HG03139 (cell line): Measurements from ENCODE around the gene TRPM6.

Experiments
- ATAC-seq: cut with Tn5 transposase; IDR thresholded peaks from one replicate; pipeline ENCODE4 v1.9.1; 2021; ENCODE audit not compliant: unreplicated experiment

The TRPM6 gene

DNA sequence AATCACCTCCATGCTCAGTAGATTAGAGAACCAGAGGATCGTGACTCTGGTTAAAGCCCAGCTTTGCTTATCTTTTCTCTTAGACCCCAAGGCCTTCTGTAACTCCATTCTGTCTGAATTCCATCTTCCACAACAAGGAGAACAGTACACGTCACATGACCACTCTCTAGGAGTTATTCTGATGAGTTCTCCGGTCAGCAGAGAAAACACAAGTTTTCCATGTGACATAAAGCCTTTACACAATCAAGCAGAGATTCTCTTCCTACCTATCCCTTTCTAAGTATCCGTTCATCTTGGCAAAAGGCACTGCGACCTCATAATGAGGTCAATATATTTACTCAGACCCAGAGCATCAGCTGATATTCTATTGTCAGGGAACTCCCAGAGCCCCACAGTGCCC lies 112.3 kb downstream of the TRPM6 start:
- ATAC-seq = no peak

DNA sequence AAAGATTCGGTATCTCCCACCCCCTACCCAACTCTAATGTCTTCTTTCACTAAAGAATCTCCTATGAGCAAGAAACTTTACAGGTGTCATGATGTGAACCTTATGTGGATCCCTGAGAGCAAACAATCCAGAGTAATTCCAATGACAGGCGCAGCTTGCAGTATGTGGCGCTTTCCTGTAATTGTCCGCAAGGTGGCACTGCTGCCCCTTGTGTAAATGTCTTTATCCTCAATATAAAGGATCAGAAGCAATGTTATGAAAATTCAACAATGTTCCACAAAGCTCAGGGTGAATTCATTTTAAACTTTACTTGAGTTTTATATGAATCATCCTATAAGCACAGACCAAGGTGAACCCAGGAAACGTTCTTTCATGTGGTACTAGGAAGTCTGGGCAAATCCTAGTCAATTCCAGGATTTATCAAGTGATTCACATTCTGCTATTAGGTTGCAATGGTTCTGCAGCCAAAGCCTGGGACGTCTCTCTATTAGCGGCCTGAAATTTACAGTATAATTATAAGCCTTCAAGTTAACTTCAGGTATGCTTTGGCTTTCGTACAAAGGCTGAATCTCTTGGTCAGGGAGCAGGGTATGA lies 113.7 kb downstream of the TRPM6 start:
- no peak for ATAC-seq

DNA sequence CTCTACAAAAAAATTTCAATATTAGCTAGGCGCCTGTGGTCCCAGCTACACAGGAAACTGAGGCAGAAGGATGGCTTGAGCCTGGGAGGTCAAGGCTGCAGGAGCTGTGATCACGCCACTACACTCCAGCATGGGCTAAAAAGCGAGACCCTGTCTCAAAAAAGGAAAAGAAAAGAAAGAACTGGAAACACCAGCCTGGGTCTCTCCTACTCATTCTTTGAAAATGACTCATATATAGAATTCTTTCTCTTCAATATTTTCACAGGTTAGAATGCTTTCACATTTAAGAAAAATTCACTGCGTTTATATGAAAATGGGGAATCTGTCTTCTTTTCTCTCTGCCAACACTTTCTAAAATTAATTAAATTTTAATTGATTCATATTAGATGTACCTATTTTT lies 115.6 kb downstream of the TRPM6 start:
- no peak for ATAC-seq

DNA sequence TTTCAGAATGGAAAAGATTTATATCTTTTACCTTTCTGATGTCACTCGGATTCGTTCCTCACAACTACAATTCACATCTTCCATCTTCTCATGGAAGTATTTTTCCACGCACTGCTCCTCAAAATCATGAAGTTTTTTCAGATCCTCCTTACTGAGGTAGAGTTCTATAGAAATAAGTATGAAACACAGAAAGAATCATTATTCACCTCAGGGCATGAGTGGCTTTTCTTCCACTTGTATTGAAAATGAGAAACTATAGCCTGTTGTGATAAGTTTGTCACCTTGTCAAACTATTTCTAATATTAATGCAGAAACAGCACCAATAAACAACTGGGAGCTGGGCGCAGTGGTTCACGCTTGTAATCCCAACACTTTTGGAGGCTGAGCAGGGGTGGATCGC lies 116.0 kb downstream of the TRPM6 start:
- ATAC-seq = no peak

DNA sequence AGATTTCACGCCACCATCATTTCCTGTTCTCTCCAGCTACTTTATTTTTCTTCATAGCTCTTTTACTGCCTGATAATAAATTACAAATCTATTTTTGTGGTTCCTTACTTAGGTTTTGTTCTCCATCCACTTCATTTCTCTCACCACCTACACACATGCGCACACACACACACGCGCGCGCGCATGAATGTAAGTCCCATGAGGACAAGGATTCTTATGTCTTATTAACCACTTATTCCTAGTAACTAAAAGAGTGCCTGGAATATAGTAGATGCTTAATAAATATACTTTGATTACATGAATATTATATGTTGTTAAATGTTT lies 116.5 kb downstream of the TRPM6 start:
- no peak for ATAC-seq

DNA sequence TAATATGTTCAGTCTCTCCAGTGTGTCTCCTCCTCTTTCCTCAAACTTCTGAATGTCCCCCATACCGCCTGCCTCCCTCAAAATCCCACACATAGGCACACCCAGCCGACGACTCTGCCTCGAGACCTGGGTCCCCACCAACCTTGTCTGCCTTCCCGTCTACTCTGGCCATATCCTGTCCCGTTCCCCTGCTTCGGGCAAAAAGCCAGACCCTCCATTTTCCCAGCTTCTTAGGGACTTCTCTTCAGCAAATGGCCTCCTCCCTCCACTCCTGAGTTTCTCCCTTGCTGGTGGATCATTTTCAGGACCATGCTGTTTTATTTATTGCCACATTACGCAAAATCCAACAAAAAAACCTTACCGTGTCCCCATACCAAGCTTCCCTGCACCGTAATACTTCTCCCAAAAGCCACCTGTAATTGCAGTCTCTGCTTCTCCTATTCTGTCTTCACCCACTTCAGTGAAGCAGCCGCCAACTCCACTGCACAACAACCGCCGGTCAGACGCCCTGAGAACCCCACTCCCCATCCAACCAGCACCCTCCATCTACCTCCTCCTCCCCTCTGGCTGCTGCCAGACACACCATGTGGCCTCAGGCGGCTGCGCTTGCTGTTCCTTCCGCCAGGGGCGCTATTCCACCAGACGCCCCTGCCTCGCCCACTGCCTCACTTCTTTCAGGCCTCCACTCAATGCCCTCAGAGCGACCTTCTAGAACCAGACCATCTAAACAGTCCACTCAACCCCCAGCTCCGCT lies 117.0 kb downstream of the TRPM6 start:
- ATAC-seq = peak; percentile 66

DNA sequence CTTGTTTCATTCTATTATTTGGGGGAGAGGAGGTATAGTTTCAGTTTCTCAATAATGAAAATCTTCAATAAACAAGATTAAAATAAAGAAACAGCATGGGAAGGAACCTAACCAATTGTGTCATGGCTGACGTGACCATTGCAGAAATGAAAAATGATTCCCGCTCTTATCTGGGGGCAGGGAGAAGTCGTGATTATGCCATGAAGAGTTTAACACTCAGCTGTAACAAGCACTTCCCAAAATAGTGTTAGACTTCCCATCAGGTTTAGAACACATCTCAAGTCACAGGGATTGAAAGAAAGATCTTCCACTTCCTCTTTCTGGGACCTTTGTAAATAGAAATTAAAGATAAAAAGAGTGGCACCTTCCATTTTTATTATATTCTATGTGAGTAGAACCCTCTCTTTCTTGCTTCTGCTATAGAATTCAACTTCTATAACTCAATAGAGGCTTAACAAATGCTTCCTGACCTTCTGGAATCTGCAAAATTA lies 122.2 kb downstream of the TRPM6 start:
- no peak for ATAC-seq

DNA sequence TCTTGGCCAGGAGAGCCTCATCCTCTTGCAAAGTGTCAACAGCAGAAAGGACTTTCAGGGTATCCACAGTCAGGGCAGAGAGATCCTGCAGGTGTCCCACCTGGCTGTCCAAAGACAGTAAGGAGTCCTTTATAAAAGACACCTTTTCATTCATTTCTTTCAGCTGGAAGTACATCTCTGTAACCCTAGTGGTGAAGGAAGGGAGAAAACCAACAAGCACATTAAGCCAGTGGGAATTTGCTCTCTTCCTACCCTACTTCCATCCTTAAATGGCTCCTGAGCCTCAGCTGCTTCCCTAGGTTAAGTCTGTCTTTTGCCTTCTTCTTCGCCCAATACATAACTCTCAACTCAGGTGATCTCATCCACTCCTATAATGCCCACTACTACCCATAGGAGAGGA lies 124.8 kb downstream of the TRPM6 start:
- ATAC-seq = no peak

DNA sequence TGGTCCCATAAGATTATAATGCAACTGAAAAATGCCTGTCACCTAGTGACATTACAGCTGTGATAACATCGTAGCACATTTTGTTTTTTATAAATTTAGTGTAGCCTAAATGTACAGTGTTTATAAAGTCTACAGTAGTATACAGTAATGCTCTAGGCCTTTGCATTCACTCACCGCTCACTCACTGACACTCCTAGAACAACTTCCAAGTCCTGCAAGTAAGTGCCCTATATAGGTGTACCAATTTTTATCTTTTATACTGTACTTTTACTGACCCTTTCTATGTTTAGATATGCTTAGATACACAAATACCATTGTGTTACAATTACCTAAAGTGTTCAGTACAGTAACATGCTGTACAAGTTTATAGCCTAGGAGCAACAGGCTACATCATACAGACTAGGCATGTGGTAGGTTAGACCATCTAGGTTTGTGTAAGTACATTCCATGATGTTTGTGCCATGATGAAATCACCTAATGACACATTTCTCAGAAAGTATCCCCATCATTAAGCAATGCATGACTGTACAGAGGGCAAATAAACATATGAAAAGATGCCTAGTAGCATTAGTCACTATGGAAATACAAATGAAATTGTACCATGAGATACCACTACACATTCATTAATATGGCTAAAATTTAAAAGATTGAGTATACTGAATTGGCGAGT lies 127.6 kb downstream of the TRPM6 start:
- ATAC-seq = no peak

DNA sequence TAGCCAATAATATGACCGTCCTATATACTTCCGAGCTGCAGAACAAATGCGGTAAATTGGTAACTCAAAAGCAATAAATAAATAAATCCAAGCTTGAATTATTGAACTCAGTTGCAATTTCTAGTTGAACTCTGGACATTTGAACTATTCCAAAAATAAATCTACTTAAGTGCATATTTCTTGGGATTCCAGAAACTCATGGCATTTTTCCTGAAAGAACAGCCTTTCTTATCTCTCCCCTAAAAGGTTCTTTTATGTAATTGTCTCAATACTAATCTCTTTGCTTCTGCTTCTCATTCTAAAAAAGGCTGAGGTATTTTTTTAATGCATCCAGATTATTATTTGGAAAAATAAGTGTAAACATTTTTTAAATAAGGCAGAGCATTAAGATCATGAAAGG lies 131.7 kb downstream of the TRPM6 start:
- ATAC-seq = no peak

DNA sequence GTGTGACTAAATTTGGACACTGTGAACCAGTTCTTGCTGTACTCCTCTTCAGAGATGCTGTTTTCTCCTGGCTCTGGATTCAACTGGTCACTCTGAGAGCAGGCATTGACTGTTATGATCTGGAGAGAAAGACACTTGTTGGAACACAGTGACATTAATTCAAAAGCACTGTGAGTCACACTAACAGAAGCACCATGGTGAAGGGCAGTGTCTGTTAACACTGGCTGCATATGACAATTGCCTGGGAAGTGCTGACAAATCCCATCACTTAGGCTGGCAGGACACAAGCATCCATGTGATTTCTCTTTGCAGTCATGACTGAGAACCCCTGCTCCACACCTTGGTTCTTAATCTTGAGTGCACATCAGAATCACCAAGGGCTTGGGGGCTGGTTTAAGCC lies 132.4 kb downstream of the TRPM6 start:
- no peak for ATAC-seq

DNA sequence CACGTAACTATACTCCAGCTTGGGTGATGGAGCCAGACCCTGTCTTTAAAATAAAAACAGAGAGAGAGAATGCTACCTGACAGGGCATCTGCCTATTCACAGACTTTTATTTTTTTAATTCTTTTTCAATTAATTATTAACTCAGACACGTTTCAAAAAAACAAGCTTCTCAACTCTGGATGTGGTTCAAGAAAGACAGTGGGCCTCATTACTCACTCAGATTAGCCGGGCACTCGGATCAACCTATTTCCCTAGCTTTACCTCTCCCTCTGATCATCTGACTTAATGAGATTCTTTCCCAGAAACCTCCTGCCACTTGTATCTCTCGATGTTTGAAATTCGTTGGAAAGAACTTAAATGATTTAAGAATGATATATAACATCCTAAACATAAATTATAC lies 134.1 kb downstream of the TRPM6 start:
- no peak for ATAC-seq

DNA sequence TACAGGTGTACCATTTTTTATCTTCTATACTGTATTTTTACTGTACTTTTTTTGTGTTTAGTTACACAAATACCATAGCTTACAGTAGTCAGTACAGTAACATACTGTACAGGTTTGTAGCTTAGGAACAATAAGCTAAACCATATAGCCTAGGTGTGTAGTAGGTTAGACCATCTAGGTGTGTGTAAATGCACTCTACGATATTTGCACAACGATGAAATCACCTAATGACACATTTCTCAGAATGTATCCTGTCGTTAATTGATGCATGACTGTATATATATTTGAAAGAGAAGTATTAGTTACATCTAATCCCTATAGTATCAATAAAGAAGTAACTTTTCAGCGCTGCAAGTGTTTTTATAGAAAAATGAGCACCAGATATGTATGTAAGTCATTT lies 138.8 kb downstream of the TRPM6 start:
- ATAC-seq = no peak

DNA sequence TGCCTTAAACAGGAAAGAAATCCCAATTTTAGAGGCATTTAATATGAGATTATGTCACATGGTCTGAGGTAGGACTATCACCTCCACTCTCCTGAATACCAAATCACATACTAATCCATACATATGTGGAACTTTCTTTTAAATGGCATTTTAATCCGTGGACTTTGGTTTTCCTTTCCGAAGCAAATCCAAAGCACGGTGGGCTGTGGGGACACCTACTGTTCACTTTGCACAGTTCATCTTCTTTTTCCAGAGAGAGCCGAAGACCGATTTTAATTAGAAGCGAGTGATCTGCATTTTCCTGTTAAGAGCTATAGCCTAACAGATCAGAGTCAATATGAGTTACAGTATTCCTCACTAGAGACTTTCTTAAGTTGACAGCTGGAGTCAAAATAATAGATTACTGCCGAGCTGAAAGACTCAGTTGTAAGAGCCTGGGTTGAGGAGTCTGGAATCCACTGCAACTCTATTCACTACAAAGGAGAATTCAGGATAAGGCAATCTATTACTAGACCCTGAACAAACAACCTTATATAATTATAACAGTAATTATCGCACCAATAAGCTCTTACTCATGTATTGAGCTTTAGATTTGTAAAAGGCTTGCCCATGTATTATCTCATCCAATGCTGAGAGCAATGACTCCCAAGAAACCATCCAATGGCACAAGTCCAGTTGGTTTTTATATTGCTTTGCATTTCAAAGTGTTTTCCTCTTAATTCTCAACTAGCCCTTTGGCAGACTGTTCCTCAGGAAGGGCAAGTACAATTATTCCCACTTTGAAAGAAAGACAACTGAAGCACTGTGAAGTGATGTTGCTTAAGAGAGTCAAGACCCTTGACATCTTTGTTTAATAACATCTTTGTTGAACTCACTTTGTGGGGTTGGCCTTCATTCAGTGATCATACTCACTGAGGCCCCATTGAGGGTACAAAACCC lies 144.7 kb downstream of the TRPM6 start:
- no peak for ATAC-seq

DNA sequence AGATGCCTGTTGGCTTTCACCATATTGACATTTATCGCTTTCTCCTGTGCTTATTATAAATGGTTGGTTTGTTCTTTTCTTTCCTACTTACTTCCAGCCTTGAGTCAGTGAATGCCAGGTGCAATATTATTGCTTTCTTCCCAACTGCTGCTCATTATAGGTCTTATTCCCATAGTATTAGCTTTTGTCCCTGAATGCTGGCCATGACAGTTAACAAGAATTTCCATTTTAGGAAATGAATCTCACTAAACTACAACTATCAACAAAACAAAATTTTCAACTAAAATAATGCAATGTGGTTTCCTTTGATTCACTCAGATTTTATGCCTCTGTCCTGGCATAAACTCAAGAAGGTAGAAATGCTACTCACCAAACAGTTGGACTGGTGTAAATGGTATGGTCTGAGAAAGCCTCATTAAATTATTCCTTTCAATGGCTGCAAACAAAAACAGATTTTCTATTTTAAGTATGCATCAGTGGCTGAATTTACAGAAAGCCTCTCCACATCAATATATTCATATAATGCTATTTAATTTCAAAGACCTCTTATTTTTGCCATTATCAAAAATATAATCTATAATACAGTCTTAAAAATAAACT lies 145.4 kb downstream of the TRPM6 start:
- no peak for ATAC-seq

DNA sequence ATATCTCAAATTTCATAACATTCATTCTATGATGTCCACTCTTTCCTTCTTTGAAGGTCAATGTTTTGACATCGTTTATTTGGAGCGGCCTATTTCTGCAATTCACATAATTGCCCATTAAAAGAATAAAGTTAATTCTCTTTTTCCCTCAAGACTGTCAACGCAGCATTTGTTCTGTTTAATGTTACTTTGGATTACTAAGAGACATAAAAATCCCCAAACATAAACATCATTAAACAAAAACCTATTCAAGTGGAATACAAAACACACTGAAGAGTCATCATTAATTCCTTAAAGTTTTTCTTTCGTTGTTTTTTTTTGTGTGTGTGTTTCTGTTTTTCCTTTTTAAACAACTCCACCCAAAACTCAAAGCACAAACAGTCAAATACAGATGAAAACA lies 151.1 kb downstream of the TRPM6 start:
- ATAC-seq = no peak

DNA sequence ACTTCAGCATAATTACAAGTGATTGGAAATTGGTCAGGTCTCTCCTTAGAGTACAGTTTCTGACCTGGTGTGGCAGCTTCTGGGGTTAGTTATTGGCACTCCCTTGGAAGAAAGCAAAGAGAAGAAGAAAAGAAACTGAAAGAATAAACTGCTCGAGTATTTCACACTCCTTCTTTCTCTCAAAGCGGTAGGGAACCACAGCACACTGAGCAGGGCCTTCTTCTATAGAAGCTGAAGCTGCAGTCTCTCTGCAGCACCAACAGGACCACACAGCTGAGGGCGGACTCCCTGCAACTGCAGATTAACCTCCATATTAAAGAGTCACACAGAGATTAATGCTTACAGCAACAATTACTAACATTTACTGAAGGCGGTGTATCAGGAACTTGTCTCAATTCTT lies 152.0 kb downstream of the TRPM6 start:
- no peak for ATAC-seq

DNA sequence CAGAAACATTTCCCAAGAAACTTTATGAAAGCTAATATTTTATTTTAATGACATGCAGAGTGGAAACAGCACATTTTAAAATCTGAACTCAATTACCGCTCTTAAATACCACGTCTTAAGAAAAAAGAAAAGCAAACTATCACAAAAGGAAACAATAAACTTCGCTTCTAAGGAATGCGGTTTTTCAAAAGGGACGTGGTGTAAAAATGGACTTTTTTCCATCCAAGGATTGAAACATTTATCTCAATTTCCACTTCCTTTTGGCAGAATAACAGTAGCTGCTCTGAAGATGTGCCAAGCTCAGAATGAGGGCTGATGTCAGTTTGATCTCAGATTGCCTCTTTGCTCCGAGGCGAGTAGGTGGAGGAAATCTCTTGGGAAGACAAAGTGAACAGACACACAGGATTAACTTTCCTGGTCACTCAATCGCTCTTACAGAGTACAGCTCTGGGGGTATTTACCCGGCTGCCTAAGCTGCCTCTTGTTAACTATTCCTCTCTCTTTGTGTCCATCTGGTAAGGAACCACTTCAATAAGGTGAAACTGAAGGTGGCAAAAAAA lies 158.5 kb downstream of the TRPM6 start:
- no peak for ATAC-seq

DNA sequence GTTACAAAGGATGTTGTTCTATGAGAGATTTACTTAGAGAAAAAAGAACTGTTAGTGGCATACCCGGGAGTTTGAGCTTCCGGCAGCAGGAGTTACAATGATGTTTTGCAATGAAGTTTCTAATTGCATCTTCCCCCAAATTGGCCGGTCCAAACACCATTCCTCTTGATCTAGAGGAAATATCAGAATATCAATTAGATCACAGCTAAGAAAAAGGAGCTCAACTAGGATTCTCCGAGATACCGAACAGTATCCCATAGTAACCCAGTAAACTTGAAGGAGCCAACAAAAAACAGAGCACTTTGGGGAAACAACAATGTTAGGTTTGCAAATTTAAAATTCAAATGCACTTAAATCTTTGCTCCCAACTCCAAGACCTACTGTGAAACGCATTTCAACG lies 159.5 kb downstream of the TRPM6 start:
- no peak for ATAC-seq

DNA sequence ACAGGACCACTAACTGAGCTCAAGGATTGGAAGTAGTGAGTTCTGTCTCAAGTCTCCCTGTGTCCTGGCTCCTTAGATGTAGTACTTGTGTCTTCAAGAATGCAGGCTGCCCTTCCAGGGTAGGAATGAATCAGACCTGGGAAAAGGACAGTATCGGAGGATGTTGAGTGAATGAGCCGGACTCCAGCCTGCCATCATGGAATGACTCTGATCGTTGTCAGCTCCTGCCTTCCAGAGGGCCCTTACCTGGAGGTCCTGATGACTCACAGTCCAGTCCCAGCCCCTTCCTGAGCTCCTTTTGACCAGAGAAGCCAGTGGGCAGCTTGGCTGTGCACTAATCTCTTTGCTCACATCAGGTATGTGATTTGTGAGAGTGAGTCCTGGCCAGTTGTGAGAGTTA lies 161.1 kb downstream of the TRPM6 start:
- ATAC-seq = no peak

DNA sequence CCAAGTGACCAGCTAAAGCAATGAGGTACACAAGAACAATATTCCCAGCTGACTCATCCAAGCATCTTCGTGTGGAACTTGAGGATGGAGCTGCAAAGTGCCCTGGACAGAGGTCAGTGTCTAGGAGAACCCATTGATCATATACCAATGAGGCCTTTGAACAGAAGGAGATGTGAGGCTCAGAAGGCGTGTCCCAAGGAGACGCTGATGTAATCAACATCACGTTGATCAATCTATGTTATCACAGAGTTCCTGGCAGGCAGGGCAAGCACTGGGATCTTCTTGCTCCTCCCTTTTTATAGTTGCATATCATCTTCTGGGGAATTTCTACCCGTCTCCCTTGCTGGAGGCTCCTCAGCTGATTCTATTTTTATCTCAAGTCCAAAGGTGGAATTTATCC lies 163.4 kb downstream of the TRPM6 start:
- ATAC-seq = no peak
